ENCODE results near the gene SLC1A5. TPM values are rescaled to one million over a fixed set of nuclear protein-coding genes. Genes with fewer than 3 reads are reported as not detected.

The SLC1A5 gene
- total and polyA plus RNA-seq, 11 donors: 3.7 to 22.4 (median 8.9) TPM

GRCh38 chr19:46748325-46749109, 39.9 kb downstream of the SLC1A5 start:
- H3K9me3 ChIP-seq: no peaks in the 10 kb centered on the region
- ATAC-seq (no peak), DNase-seq (peak in 2 of 5 donors; percentile 67 to 73)
- TF ChIP-seq POLR2A (IDR thresholded peaks at IDR 0.05) (no peak), CTCF (IDR thresholded peaks at IDR 0.05) (peak; percentile 59 to 79 (median 70))
- intact Hi-C loops (cut with DNase I): loop anchor here in 4 of 10 donors (5.0 to 10.0 kb wide), 4 partner anchors 36 to 246 kb away; no protein-coding TSS in a partner anchor
- no peak overlapping the region for H3K4me3 ChIP-seq
- peaks cover 0 to 30% (median 21%) of the 10 kb centered on the region in 12 donors for H3K4me1 ChIP-seq
- H3K27ac ChIP-seq: no peak overlapping the region
- peaks cover 0 to 37% (median 16%) of the 10 kb centered on the region in 9 donors for H3K36me3 ChIP-seq
- 85 to 89% (median 87%) methylated on average over 21 of the region's 21 CpGs for WGBS, 4 donors
- H3K27me3 ChIP-seq: no peaks in the 10 kb centered on the region

- TF ChIP-seq CTCF (IDR thresholded peaks at IDR 0.05) (no peak), POLR2A (IDR thresholded peaks at IDR 0.05) (no peak)
- peaks cover 0 to 48% (median 28%) of the 10 kb centered on the region in 12 donors for H3K4me1 ChIP-seq
- 1 to 7% (median 2%) methylated on average over 13 to 74 of the region's 74 CpGs for WGBS, 4 donors
- DNase-seq (peak in 3 of 5 donors; percentile 61 to 71 (median 67)), ATAC-seq (peak; percentile 44 to 83 (median 65))
- H3K9me3 ChIP-seq: no peaks in the 10 kb centered on the region
- peak within 1 kb of the TSS; percentile 83 to 97 (median 90) for H3K27ac ChIP-seq
- H3K36me3 ChIP-seq: peaks cover 0 to 28% (median 13%) of the 10 kb centered on the region in 9 donors
- no peaks in the 10 kb centered on the region for H3K27me3 ChIP-seq
- H3K4me3 ChIP-seq: peak within 1 kb of the TSS; percentile 82 to 100 (median 96)
- intact Hi-C loops (cut with DNase I): loop anchor here in 4 of 10 donors (5.0 to 10.0 kb wide), 4 partner anchors 34 to 248 kb away; no protein-coding TSS in a partner anchor
These were observed 41.9 kb downstream of the SLC1A5 start, which contains the start of gene STRN4 for GRCh38 chr19:46746281-46747057. Gene STRN4, minus strand, starts transcription at chr19:46746450. Its CDS starts 20 bp downstream, at chr19:46746430.

GRCh38 chr19:46745521-46746280, 42.7 kb downstream of the SLC1A5 start, which contains the start of gene FKRP:
Gene FKRP, plus strand, starts transcription at chr19:46746057. Its CDS starts 9,394 bp downstream, at chr19:46755451.
- 0 to 1% (median 1%) methylated on average over 34 to 68 of the region's 68 CpGs for WGBS, 4 donors
- Histone ChIP-seq H3K27ac (peak within 1 kb of the TSS; percentile 83 to 97 (median 90)), H3K9me3 (no peaks in the 10 kb centered on the region), H3K4me3 (peak within 1 kb of the TSS; percentile 82 to 100 (median 96)), H3K27me3 (no peaks in the 10 kb centered on the region), H3K36me3 (peaks cover 0 to 23% (median 12%) of the 10 kb centered on the region in 9 donors), H3K4me1 (peaks cover 0 to 53% (median 30%) of the 10 kb centered on the region in 12 donors)
- DNase-seq (peak in 3 of 5 donors; percentile 52 to 55 (median 52)), ATAC-seq (peak; percentile 24 to 62 (median 60))
- intact Hi-C loops (cut with DNase I): loop anchor here in 4 of 10 donors (5.0 to 10.0 kb wide), 4 partner anchors 33 to 249 kb away; no protein-coding TSS in a partner anchor
- TF ChIP-seq POLR2A (IDR thresholded peaks at IDR 0.05) (no peak), CTCF (IDR thresholded peaks at IDR 0.05) (no peak)
